GM10266 (cell line): ENCODE results near the gene SSRP1.
"Not testable (repeated sequence)": the region's sequence is repeated elsewhere in the genome, so short reads cannot be mapped to it uniquely, and the experiment has no call there.

Experiments used
- DNase-seq: peaks from one replicate; pipeline ENCODE4 v3.0.0; 2012; ENCODE audit errors: extremely low spot score
- TF ChIP-seq, protein P1 (sequence below): IDR thresholded peaks from 2 replicates; pipeline ENCODE4 v1.5.1; 2012; ENCODE audit warnings: mild to moderate bottlenecking, low read depth; ENCODE audit not compliant: control insufficient read depth, insufficient read depth; ENCODE audit errors: missing control alignments

Gene SSRP1

DNA sequence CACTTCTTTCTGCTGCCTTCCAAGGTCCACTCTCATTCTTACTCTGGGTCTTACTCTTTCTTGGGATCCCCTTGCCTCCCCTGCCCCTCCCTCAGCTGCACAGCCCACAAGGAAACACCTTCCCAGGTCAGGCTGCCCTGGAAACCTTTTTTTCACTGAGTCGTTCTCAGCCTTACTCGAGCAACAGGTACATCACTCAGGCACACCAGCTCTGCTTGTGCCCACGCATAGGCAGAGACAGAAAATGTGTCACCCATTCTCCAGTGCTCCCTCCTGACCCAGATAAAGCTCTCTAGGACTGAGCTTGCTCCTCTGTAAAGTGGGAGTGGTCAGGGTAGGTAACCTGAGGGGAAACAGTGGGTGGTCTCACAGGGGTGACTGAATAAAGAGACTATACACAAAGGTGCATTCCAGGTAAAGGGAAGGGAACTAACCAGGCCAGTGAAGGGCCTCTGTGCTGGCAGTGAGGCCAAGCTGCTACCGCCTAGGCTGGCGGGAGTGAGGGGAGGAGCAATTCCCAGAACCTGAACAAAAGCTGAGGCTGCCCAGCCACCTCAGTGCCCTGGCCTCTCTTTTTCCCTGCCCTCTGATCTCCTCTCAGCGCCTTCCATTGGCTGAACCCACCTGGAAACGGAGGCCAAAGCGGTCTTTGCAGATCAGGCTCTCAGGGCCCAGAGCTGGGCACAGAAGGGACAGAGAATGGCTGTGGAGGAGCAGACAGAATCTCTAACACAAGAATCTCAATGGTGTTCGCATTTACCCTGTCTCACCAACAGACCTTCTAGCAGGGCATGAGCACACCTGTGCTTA is 29.4 kb upstream of the SSRP1 start:
- no peak for DNase-seq
- TF ChIP-seq, protein P1, sequence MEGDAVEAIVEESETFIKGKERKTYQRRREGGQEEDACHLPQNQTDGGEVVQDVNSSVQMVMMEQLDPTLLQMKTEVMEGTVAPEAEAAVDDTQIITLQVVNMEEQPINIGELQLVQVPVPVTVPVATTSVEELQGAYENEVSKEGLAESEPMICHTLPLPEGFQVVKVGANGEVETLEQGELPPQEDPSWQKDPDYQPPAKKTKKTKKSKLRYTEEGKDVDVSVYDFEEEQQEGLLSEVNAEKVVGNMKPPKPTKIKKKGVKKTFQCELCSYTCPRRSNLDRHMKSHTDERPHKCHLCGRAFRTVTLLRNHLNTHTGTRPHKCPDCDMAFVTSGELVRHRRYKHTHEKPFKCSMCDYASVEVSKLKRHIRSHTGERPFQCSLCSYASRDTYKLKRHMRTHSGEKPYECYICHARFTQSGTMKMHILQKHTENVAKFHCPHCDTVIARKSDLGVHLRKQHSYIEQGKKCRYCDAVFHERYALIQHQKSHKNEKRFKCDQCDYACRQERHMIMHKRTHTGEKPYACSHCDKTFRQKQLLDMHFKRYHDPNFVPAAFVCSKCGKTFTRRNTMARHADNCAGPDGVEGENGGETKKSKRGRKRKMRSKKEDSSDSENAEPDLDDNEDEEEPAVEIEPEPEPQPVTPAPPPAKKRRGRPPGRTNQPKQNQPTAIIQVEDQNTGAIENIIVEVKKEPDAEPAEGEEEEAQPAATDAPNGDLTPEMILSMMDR: no peak

DNA sequence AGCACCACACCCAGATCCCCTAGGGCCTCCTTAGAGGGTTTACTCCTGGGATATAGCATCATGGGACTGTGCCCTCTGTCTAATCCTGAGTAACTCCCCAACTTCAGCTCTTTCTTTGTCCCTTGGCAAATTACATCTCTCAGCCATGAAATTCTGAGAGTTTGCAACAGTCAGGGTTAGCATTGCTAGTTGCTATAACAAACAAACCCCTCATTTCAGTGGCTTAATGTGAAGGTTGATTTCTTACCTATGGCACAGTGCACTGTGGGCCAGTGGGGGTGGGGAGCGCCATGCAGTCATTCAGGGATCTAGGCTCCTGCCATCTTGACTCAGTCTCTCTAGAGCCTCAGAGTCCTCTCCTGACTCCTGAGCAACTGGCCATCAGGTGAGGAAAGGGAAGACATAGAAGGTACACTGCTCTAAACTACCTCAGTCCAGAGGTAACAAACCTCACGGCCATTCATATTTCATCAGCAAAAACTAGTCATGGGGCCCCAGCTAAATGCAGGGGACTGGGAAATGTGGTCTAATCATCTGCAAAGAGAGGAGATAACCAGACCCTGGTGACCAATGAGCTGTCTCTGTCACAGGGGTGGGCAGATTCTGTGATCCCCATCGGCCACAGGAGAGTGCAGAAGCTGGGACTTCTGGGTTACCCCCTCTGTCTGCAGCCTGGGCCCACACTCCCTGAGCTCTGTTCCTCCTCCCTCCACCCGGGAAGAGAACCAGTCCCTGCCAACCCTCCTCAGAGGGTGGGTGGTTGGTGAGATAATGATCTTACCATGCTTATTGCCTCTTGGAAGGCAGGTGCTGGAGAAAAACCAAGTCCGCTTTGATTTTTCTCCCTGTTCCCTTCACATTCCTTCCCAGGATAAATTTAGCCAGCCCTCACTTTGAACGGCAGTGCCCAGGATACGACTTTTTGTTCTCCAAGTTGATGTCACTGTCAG is 27.7 kb upstream of the SSRP1 start:
- TF ChIP-seq, protein P1: no peak
- no peak for DNase-seq

DNA sequence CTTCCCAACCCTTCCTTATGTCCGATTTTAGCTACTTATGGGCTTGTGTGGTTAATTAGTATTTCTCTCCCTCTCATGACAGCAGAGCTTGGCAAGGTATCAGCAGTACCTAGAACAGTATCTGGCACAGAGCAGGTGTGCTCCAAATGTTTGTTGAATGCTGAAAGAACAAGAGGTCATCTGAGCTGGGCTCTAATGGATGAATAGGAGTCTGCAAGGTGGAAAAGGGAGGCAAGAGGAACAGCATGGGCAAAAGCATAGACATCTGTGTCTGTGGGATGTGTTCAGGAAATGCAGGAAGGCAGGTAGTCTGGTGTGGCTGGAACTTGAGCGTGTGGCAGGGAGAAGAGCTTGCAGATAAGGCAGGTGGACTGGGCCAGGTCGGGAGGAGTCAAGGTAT is 26.2 kb upstream of the SSRP1 start:
- TF ChIP-seq, protein P1: no peak
- no peak for DNase-seq

DNA sequence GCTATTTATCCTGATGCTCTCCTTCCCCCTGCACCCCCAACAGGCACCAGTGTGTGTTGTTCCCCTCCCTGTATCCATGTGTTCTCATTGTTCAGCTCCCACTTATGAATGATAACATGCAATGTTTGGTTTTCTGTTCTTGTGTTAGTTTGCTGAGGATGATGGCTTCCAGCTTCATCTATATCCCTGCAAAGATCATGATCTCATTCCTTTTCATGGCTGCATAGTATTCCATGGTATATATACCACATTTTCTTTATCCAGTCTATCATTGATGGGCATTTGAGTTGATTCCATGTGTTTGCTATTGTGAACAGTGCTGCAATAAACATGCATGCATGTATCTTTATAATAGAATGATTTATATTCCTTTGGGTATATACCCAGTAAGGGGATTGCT is 25.7 kb upstream of the SSRP1 start:
- DNase-seq: not testable (repeated sequence)

DNA sequence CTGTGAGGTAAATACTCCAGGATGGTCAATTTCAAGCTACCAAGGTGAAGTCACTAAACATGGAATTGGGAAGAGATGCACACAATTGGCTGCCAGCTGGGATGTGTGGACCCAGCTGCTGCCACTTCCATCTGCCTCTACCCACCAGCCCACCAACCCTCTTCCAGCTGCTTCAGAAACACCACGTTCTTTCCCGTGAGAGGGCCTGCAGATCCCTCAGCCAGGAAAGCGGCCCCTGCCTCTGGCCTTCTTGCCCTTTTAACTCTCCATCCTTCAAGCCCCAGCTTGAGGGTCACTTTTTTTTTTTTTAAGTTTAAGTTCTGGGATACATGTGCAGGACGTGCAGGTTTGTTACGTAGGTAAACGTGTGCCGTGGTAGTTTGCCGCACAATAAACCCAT is 25.3 kb upstream of the SSRP1 start:
- no peak for DNase-seq
- TF ChIP-seq, protein P1: no peak

DNA sequence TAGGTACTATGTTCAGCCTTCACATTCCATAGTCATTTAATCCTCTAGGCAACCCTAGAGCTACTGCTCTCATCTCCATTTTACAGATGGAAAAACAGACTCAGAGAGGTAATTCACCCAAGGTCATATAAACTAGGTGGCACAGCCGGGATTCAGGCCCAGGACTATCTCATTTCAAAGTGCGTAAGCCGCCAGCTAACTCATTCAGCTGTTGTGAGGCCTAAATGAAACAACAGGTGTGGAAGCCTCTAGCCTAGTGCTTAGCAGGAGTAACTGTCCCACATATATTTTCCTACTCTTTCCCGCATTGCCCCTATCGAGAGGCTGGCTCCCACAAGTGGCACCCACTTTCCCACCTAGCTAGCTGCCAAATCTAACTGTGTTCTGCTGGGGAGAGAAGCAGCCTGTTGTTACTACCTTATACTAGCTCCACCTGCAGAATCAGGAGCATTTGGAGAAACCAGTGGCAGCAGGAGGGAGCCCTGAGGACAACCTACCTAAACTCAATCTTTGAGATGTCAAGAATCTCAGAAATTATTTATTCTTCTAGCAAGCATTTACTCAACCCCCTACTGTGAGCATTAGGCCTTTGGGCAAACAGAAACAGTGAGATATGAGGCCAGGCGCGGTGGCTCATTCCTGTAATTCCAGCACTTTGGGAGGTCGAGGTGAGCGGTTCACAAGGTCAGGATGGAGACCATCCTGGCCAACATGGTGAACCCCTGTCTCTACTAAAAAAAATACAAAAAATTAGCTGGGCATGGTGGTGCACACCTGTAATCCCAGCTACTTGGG is 24.4 kb upstream of the SSRP1 start:
- DNase-seq: no peak
- TF ChIP-seq, protein P1: no peak

DNA sequence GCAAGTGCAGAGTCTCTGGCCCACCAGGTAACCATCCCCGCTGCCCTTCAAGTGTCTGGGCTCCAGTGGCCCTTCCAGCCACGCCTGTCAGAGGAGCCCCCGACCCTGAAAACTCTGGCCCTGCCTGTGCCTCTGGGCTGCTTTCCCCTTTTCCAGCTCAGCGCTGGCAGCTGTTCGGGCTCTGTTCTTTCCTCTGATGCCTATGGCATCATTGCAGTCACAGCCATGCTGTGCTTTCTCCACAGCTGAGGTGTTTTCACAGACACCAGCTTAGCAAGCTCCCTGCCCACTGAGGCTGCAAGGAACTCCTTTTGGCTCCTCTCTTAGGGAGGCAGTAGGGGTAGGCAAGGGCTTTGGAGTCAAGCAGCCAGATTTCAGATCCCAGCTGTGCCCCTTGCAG is 23.7 kb upstream of the SSRP1 start:
- DNase-seq: no peak
- TF ChIP-seq, protein P1: no peak
